ENCODE measurements around the gene DCC.

GRCh38 chr18:53489266-53489665 is 1149.3 kb downstream of the DCC start:
- TF ChIP-seq, protein P1, sequence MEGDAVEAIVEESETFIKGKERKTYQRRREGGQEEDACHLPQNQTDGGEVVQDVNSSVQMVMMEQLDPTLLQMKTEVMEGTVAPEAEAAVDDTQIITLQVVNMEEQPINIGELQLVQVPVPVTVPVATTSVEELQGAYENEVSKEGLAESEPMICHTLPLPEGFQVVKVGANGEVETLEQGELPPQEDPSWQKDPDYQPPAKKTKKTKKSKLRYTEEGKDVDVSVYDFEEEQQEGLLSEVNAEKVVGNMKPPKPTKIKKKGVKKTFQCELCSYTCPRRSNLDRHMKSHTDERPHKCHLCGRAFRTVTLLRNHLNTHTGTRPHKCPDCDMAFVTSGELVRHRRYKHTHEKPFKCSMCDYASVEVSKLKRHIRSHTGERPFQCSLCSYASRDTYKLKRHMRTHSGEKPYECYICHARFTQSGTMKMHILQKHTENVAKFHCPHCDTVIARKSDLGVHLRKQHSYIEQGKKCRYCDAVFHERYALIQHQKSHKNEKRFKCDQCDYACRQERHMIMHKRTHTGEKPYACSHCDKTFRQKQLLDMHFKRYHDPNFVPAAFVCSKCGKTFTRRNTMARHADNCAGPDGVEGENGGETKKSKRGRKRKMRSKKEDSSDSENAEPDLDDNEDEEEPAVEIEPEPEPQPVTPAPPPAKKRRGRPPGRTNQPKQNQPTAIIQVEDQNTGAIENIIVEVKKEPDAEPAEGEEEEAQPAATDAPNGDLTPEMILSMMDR (conservative IDR thresholded peaks at IDR 0.05) = no peak
- TF ChIP-seq EZH2 (IDR thresholded peaks at IDR 0.05; ENCODE audit: low read depth) = no peak

All from PC-9 (cell line).